Epithelial cell of esophagus (primary cell): ENCODE results near the gene ITLN2.
"Not testable (repeated sequence)": the region's sequence is repeated elsewhere in the genome, so short reads cannot be mapped to it uniquely, and the experiment has no call there.

Experiments used
- DNase-seq: peaks from one replicate; pipeline ENCODE4 v3.0.0; 2010; ENCODE audit warnings: low read depth
- H3K4me3 ChIP-seq: 2 replicates; pipeline ENCODE4 v1.5.1; 2011; ENCODE audit warnings: mild to moderate bottlenecking, low read length, control low read depth
- CTCF ChIP-seq: IDR thresholded peaks from 2 replicates; pipeline ENCODE4 v1.5.1; 2011; ENCODE audit warnings: low read depth, mild to moderate bottlenecking, low read length, control low read depth, inconsistent platforms; ENCODE audit not compliant: insufficient read depth; ENCODE audit errors: missing control alignments

Gene ITLN2

GRCh38 chr1:160904783-160905616 is 49.6 kb downstream of the ITLN2 start:
- DNase-seq: no peak
- no peak for TF ChIP-seq CTCF

GRCh38 chr1:160902251-160902650 is 52.4 kb downstream of the ITLN2 start:
- H3K4me3 ChIP-seq, DNase-seq: not testable (repeated sequence)

More at GRCh38 chr1:160904783-160905616, 49.6 kb downstream of the ITLN2 start:
- no peak overlapping the region for H3K4me3 ChIP-seq

- DNase-seq: no peak
- no peak for TF ChIP-seq CTCF
- H3K4me3 ChIP-seq: no peak overlapping the region
These were observed 52.8 kb downstream of the ITLN2 start for GRCh38 chr1:160901768-160902167.

GRCh38 chr1:160900683-160901082 is 53.9 kb downstream of the ITLN2 start:
- H3K4me3 ChIP-seq, DNase-seq: not testable (repeated sequence)
